ENCODE measurements around the gene AFDN.

GRCh38 chr6:167937301-167937700, 110.6 kb downstream of the AFDN start:
- TF ChIP-seq CTCF (conservative IDR thresholded peaks at IDR 0.05; ENCODE audit: low read depth, low read length), result no peak
- no peak for TF ChIP-seq EZH2 (IDR thresholded peaks at IDR 0.05; ENCODE audit: borderline replicate concordance, low read depth, low read length, poor library complexity, severe bottlenecking)
